Endothelial cell of umbilical vein (primary cell): ENCODE measurements around the gene FHIT. TPM values are rescaled to one million over a fixed set of nuclear protein-coding genes. Genes with fewer than 3 reads are reported as not detected.

ENCODE experiments used
- BruUV-seq: library from RNA; stranded (reverse); fragments of 400-500 nt; replicated peaks from 2 replicates; lab custom pipeline; 2021; lab: Mats Ljungman, UMichigan
- CTCF ChIA-PET: fragments of 300-600, 350-600 bp; sonication (Branson Sonifier 250); formaldehyde crosslinking; loops from one replicate; lab custom pipeline; 2021; ENCODE audit warnings: antibody characterized with exemption, inconsistent platforms; lab: Charles Lee
- POLR2A ChIA-PET: fragments of 300-600, 350-600 bp; sonication (Branson Sonifier 250); formaldehyde crosslinking; loops from one replicate; lab custom pipeline; 2021; ENCODE audit warnings: antibody characterized with exemption, inconsistent platforms; lab: Charles Lee
- DNase-seq: peaks from one replicate; pipeline ENCODE4 v3.0.0-alpha.2; 2011; ENCODE audit warnings: low read depth, low spot score
- FAIRE-seq: peaks from 2 replicates; lab custom pipeline; 2011; peaks lifted over from hg19 to GRCh38; lab: Jason Lieb, UNC
- H2AFZ ChIP-seq: 2 replicates; pipeline ENCODE4 v1.6.0; 2012; ENCODE audit warnings: low read depth, low read length, control low read depth, inconsistent platforms
- H3K27ac ChIP-seq: 2 replicates; pipeline ENCODE4 v1.5.1; 2011; ENCODE audit warnings: low read depth, mild to moderate bottlenecking, control low read depth, low read length, moderate library complexity; ENCODE audit not compliant: insufficient read depth
- H3K27me3 ChIP-seq, 2 experiments: 2 replicates each; pipeline versions ENCODE4 v1.6.0 to v1.6.1; 2011; ENCODE audit warnings: low read length in 2 of 2, mixed read lengths in 1 of 2; ENCODE audit not compliant: control insufficient read depth in 2 of 2, insufficient read depth in 2 of 2
- H3K36me3 ChIP-seq, 2 experiments: 2 replicates in 1 of 2; 3 replicates in 1 of 2; pipeline ENCODE4 v1.5.1; 2011; ENCODE audit warnings: low read length in 2 of 2, mild to moderate bottlenecking in 1 of 2, moderate library complexity in 1 of 2; ENCODE audit not compliant: control insufficient read depth in 2 of 2, insufficient read depth in 2 of 2; ENCODE audit errors: extremely low read depth in 1 of 2
- H3K4me1 ChIP-seq: 3 replicates; pipeline ENCODE4 v1.5.1; 2011; ENCODE audit warnings: mild to moderate bottlenecking, low read length; ENCODE audit not compliant: control insufficient read depth, insufficient read depth; ENCODE audit errors: extremely low read depth
- H3K4me2 ChIP-seq: 2 replicates; pipeline ENCODE4 v1.6.1; 2011; ENCODE audit warnings: low read length, control low read depth, mixed read lengths; ENCODE audit not compliant: insufficient read depth
- H3K4me3 ChIP-seq, 3 experiments: fragments of 200-600 bp in 1 of 3; sonication (generic), shearing (Covaris generic) in 1 of 3; replicated peaks in 1 of 3; 2 replicates each; pipeline ENCODE4 v1.5.1; 2011 to 2016; ENCODE audit warnings: control low read depth in 3 of 3, low read length in 3 of 3, mild to moderate bottlenecking in 2 of 3, inconsistent platforms in 1 of 3, low read depth in 1 of 3, moderate library complexity in 1 of 3; ENCODE audit not compliant: insufficient read depth in 1 of 3
- H3K79me2 ChIP-seq: 2 replicates; pipeline ENCODE4 v1.6.0; 2012; ENCODE audit warnings: low read length, inconsistent platforms; ENCODE audit not compliant: control insufficient read depth, insufficient read depth
- H3K9ac ChIP-seq: replicated peaks from 2 replicates; pipeline ENCODE3; 2011; ENCODE audit warnings: low read length, control low read depth; ENCODE audit not compliant: insufficient read depth; ENCODE audit errors: extremely low read depth
- H3K9me1 ChIP-seq: replicated peaks from 3 replicates; pipeline ENCODE4 v1.6.0; 2011; ENCODE audit warnings: mild to moderate bottlenecking, low read length; ENCODE audit not compliant: control insufficient read depth, insufficient read depth; ENCODE audit errors: extremely low read depth
- H3K9me3 ChIP-seq: replicated peaks from 2 replicates; pipeline ENCODE4 v1.5.1; 2012; ENCODE audit warnings: low read length, inconsistent platforms; ENCODE audit not compliant: control insufficient read depth, insufficient read depth
- H4K20me1 ChIP-seq: replicated peaks from 2 replicates; pipeline ENCODE3; 2011; ENCODE audit warnings: mild to moderate bottlenecking, low read length; ENCODE audit not compliant: control insufficient read depth, insufficient read depth; ENCODE audit errors: extremely low read depth
- EZH2 ChIP-seq: IDR thresholded peaks from 2 replicates; pipeline ENCODE4 v1.6.1; 2012; ENCODE audit warnings: borderline replicate concordance, low read depth, mild to moderate bottlenecking, moderate library complexity, low read length, inconsistent platforms; ENCODE audit not compliant: severe bottlenecking
- FOS ChIP-seq: IDR thresholded peaks from 2 replicates; pipeline ENCODE4 v1.6.1; 2011; ENCODE audit warnings: mild to moderate bottlenecking, low read length, moderate library complexity, borderline replicate concordance; ENCODE audit not compliant: insufficient read depth
- GATA2 ChIP-seq: IDR thresholded peaks from 2 replicates; pipeline ENCODE4 v1.7.0; 2011; ENCODE audit warnings: low read depth, mild to moderate bottlenecking, moderate library complexity, mixed read lengths, low read length; ENCODE audit not compliant: insufficient read length, insufficient read depth
- JUN ChIP-seq: IDR thresholded peaks from 2 replicates; pipeline ENCODE4 v1.6.1; 2011; ENCODE audit warnings: borderline replicate concordance, low read depth; ENCODE audit not compliant: insufficient read length, insufficient read depth
- MYC ChIP-seq: IDR thresholded peaks from one replicate; pipeline ENCODE4 v1.6.1; 2011; ENCODE audit warnings: mild to moderate bottlenecking, low read depth, low read length
- POLR2A ChIP-seq: IDR thresholded peaks from 2 replicates; pipeline ENCODE4 v1.6.1; 2012; ENCODE audit warnings: low read depth, mild to moderate bottlenecking, control low read depth, low read length
- POLR2AphosphoS5 ChIP-seq: IDR thresholded peaks from 2 replicates; pipeline ENCODE4 v1.6.1; 2012; ENCODE audit warnings: low read depth, mild to moderate bottlenecking, control low read depth, low read length, moderate library complexity; ENCODE audit not compliant: insufficient read depth
- dilution Hi-C: fragments of 300-500 bp; cut with MboI; formaldehyde crosslinking; loops from one replicate; pipeline ENCODE4 v1.15.0; 2019; ENCODE audit warnings: low sequenced_read_pairs; ENCODE audit not compliant: extremely low pct_ligation_motif_present
- intact Hi-C: fragments of 100-400 bp; cut with micrococcal nuclease; formaldehyde crosslinking; loops from one replicate; pipeline ENCODE4 v1.10.0; 2022
- polyA plus RNA-seq, 4 experiments: library from polyadenylated mRNA; depleted of rRNA in 3 of 4; stranded (reverse) in 3 of 4; unstranded in 1 of 4; fragments of >200 nt; gene quantifications; 2 replicates each; pipeline versions ENCODE4 v1.2.1 to v1.2.3, GENCODE V29; 2011 to 2012; ENCODE audit warnings: missing spikeins in 1 of 4
- total RNA-seq: library from RNA; stranded (reverse); gene quantifications from 2 replicates; pipeline ENCODE4 v1.2.3, GENCODE V29; 2021
- TF ChIP-seq, protein P1 (sequence below), 2 donors: IDR thresholded peaks; 1 replicate in 1 of 2; 2 replicates in 1 of 2; pipeline ENCODE4 v1.5.1; 2011; ENCODE audit warnings: low read length in 2 of 2, mild to moderate bottlenecking in 2 of 2, moderate library complexity in 2 of 2, control low read depth in 1 of 2, inconsistent platforms in 1 of 2, low read depth in 1 of 2; ENCODE audit not compliant: insufficient read depth in 1 of 2; ENCODE audit errors: extremely low read depth in 1 of 2
- TF ChIP-seq, protein P2 (sequence below): IDR thresholded peaks from 2 replicates; pipeline ENCODE4 v1.6.1; 2011; ENCODE audit not compliant: insufficient read depth, insufficient read length

The FHIT gene
- total and polyA plus RNA-seq, 2 donors (not counting 3 experiments of a cell fraction or from before 2014, with no cell fraction given): 0.47 to 2.2 TPM

DNA sequence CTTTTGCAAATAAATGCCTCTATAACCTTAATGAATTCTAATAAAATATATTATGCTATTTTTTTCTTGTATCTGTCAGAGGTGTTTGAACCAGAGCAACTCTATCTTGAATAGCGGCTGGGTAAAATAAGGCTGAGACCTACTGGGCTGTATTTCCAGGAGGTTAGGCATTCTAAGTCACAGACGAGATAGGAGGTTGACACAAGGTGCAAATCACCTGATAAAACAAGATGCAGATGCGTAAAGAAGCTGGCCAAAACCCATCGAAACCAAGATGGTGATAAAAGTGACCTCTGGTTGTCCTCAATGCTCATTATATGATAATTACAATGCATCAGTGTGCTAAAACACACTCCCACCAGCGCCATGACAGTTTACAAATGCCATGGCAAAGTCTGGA lies 990.7 kb downstream of the FHIT start:
- Histone ChIP-seq H3K4me3 (no peak overlapping the region), H3K9me3 (no peaks in the 10 kb centered on the region), H3K4me2 (no peak overlapping the region), H3K9ac (no peak overlapping the region), H2AFZ (no peak overlapping the region), H3K9me1 (no peaks in the 10 kb centered on the region), H3K27me3 (no peaks in the 10 kb centered on the region), H4K20me1 (no peaks in the 10 kb centered on the region), H3K4me1 (no peaks in the 10 kb centered on the region), H3K36me3 (no peaks in the 10 kb centered on the region), H3K79me2 (no peaks in the 10 kb centered on the region), H3K27ac (no peak overlapping the region)
- intact Hi-C loops: no loop called here
- dilution Hi-C loops: no loop called here
- no peak for DNase-seq
- ChIA-PET POLR2A (no interaction called here), CTCF (no interaction called here)
- TF ChIP-seq POLR2AphosphoS5: no peak
- TF ChIP-seq EZH2: no peak
- TF ChIP-seq GATA2: no peak
- no TSS peak for BruUV-seq
- no peak for FAIRE-seq

DNA sequence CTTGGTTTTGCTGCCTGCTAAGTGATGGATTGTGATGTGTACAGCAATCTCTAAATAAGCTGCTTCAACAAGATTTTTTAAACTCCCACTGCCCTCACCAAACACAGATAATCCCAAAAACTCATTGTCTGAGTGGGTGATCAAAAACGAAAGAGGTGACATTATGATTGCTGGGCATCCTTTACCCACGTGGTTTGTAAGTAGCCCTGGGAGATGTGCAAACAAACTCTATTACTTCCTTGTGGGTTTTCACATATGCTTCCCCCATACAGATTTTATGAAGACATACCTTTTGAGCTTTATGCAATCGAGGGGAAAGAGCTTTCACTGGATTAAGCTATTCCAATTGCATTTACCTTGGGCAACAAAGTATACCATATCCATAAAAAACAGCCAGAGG lies 1000.4 kb downstream of the FHIT start:
- H3K9me3 ChIP-seq: peaks cover 2% of the 10 kb centered on the region
- H3K36me3 ChIP-seq: no peaks in the 10 kb centered on the region
- dilution Hi-C loops: no loop called here
- no peak overlapping the region for H3K4me2 ChIP-seq
- H3K27ac ChIP-seq: no peak overlapping the region
- intact Hi-C loops: no loop called here
- no peaks in the 10 kb centered on the region for H3K9me1 ChIP-seq
- DNase-seq: no peak
- TF ChIP-seq MYC: no peak
- no peak for TF ChIP-seq JUN
- TF ChIP-seq POLR2AphosphoS5: no peak
- TF ChIP-seq, protein P1, sequence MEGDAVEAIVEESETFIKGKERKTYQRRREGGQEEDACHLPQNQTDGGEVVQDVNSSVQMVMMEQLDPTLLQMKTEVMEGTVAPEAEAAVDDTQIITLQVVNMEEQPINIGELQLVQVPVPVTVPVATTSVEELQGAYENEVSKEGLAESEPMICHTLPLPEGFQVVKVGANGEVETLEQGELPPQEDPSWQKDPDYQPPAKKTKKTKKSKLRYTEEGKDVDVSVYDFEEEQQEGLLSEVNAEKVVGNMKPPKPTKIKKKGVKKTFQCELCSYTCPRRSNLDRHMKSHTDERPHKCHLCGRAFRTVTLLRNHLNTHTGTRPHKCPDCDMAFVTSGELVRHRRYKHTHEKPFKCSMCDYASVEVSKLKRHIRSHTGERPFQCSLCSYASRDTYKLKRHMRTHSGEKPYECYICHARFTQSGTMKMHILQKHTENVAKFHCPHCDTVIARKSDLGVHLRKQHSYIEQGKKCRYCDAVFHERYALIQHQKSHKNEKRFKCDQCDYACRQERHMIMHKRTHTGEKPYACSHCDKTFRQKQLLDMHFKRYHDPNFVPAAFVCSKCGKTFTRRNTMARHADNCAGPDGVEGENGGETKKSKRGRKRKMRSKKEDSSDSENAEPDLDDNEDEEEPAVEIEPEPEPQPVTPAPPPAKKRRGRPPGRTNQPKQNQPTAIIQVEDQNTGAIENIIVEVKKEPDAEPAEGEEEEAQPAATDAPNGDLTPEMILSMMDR (IDR thresholded peaks at IDR 0.05; ENCODE audit: extremely low read depth in 1 of 2, insufficient read depth in 1 of 2, low read depth in 1 of 2, low read length in 2 of 2): no peak
- TF ChIP-seq, protein P2, sequence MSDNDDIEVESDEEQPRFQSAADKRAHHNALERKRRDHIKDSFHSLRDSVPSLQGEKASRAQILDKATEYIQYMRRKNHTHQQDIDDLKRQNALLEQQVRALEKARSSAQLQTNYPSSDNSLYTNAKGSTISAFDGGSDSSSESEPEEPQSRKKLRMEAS: no peak
- no peak for TF ChIP-seq POLR2A
- no peak for TF ChIP-seq GATA2
- TF ChIP-seq EZH2: no peak
- TF ChIP-seq FOS: no peak
- H3K9ac ChIP-seq: no peak overlapping the region
- no peaks in the 10 kb centered on the region for H3K4me1 ChIP-seq
- H4K20me1 ChIP-seq: no peaks in the 10 kb centered on the region
- H2AFZ ChIP-seq: no peak overlapping the region
- ChIA-PET CTCF (no interaction called here), POLR2A (no interaction called here)
- no TSS peak for BruUV-seq
- FAIRE-seq: no peak
- H3K79me2 ChIP-seq: no peaks in the 10 kb centered on the region
- H3K27me3 ChIP-seq: no peaks in the 10 kb centered on the region
- no peak overlapping the region for H3K4me3 ChIP-seq
